ENCODE measurements around the gene S100A4.
"Not testable (repeated sequence)": the region's sequence is repeated elsewhere in the genome, so short reads cannot be mapped to it uniquely, and the experiment has no call there.

DNA sequence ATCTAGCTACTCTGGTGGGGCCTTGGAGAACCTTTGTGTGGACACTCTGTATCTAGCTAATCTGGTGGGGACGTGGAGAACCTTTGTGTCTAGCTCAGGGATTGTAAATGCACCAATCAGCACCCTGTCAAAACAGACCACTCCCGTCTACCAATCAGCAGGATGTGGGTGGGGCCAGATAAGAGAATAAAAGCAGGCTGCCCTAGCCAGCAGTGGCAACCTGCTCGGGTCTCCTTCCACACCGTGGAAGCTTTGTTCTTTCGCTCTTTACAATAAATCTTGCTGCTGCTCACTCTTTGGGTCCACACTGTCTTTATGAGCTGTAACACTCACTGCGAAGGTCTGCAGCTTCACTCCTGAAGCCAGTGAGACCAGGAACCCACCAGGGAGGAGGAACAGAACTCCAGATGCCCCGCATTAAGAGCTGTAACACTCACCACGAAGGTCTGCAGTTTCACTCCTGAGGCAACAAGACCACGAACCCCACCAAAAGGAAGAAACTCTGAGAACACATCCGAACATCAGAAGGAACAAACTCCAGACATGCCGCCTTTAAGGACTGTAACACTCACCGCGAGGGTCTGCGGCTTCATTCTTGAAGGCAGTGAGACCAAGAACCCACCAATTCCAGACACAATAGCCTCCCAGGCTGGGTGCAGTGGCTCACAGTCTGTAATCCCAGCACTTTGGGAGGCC lies 23.1 kb downstream of the S100A4 start:
- TF ChIP-seq, protein P1, sequence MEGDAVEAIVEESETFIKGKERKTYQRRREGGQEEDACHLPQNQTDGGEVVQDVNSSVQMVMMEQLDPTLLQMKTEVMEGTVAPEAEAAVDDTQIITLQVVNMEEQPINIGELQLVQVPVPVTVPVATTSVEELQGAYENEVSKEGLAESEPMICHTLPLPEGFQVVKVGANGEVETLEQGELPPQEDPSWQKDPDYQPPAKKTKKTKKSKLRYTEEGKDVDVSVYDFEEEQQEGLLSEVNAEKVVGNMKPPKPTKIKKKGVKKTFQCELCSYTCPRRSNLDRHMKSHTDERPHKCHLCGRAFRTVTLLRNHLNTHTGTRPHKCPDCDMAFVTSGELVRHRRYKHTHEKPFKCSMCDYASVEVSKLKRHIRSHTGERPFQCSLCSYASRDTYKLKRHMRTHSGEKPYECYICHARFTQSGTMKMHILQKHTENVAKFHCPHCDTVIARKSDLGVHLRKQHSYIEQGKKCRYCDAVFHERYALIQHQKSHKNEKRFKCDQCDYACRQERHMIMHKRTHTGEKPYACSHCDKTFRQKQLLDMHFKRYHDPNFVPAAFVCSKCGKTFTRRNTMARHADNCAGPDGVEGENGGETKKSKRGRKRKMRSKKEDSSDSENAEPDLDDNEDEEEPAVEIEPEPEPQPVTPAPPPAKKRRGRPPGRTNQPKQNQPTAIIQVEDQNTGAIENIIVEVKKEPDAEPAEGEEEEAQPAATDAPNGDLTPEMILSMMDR (IDR thresholded peaks at IDR 0.05): not testable (repeated sequence)
- not testable (repeated sequence) for TF ChIP-seq POLR2A (IDR thresholded peaks at IDR 0.05)
